ENCODE results near the gene CIPC. TPM values are rescaled to one million over a fixed set of nuclear protein-coding genes. Genes with fewer than 3 reads are reported as not detected.

The CIPC gene
- total and polyA plus RNA-seq, 2 donors = 10.5 to 11.7 TPM

GRCh38 chr14:77104393-77104792 is 6.3 kb downstream of the CIPC start:
- Histone ChIP-seq H3K36me3 (ENCODE audit: control insufficient read depth in 2 of 2, insufficient read depth in 2 of 2, low read length in 1 of 2) (peaks cover 12 to 15% of the 10 kb centered on the region in 2 donors), H3K9me3 (ENCODE audit: control insufficient read depth in 2 of 2, insufficient read depth in 1 of 2, low read length in 1 of 2) (no peaks in the 10 kb centered on the region), H3K27me3 (ENCODE audit: control insufficient read depth in 2 of 2, insufficient read depth in 1 of 2, low read length in 1 of 2) (no peaks in the 10 kb centered on the region), H3K27ac (ENCODE audit: low read depth in 1 of 2, low read length in 1 of 2) (no peak overlapping the region), H3K4me1 (ENCODE audit: control insufficient read depth in 2 of 2, insufficient read depth in 2 of 2, low read length in 2 of 2) (no peaks in the 10 kb centered on the region), H3K4me3 (ENCODE audit: low read length in 2 of 2) (no peak overlapping the region)
- DNase-seq (ENCODE audit: low read depth in 6 of 9, low spot score in 9 of 9) = no peak
- WGBS = 97% methylated on average over 3 of the region's 3 CpGs

- Histone ChIP-seq H3K4me1 (ENCODE audit: control insufficient read depth in 2 of 2, insufficient read depth in 2 of 2, low read length in 2 of 2) (no peaks in the 10 kb centered on the region), H3K36me3 (ENCODE audit: control insufficient read depth in 2 of 2, insufficient read depth in 2 of 2, low read length in 1 of 2) (peaks cover 12 to 23% of the 10 kb centered on the region in 2 donors), H3K27ac (ENCODE audit: low read depth in 1 of 2, low read length in 1 of 2) (no peak overlapping the region), H3K9me3 (ENCODE audit: control insufficient read depth in 2 of 2, insufficient read depth in 1 of 2, low read length in 1 of 2) (no peaks in the 10 kb centered on the region), H3K4me3 (ENCODE audit: low read length in 2 of 2) (no peak overlapping the region), H3K27me3 (ENCODE audit: control insufficient read depth in 2 of 2, insufficient read depth in 1 of 2, low read length in 1 of 2) (no peaks in the 10 kb centered on the region)
- 96% methylated on average over 6 of the region's 6 CpGs for WGBS
- DNase-seq (ENCODE audit: low read depth in 6 of 9, low spot score in 9 of 9) = no peak
These were observed 7.3 kb downstream of the CIPC start for GRCh38 chr14:77105145-77105939.

GRCh38 chr14:77106666-77107065 is 8.6 kb downstream of the CIPC start:
- Histone ChIP-seq H3K27me3 (ENCODE audit: control insufficient read depth in 2 of 2, insufficient read depth in 1 of 2, low read length in 1 of 2) (no peaks in the 10 kb centered on the region), H3K4me3 (ENCODE audit: low read length in 2 of 2) (no peak overlapping the region), H3K36me3 (ENCODE audit: control insufficient read depth in 2 of 2, insufficient read depth in 2 of 2, low read length in 1 of 2) (peaks cover 12 to 28% of the 10 kb centered on the region in 2 donors), H3K27ac (ENCODE audit: low read depth in 1 of 2, low read length in 1 of 2) (no peak overlapping the region), H3K4me1 (ENCODE audit: control insufficient read depth in 2 of 2, insufficient read depth in 2 of 2, low read length in 2 of 2) (no peaks in the 10 kb centered on the region), H3K9me3 (ENCODE audit: control insufficient read depth in 2 of 2, insufficient read depth in 1 of 2, low read length in 1 of 2) (no peaks in the 10 kb centered on the region)
- WGBS = 98% methylated on average over 3 of the region's 3 CpGs
- no peak for DNase-seq (ENCODE audit: low read depth in 6 of 9, low spot score in 9 of 9)

GRCh38 chr14:77107228-77107627 is 9.2 kb downstream of the CIPC start:
- 99% methylated on average over 2 of the region's 2 CpGs for WGBS
- DNase-seq (ENCODE audit: low read depth in 6 of 9, low spot score in 9 of 9) = no peak
- Histone ChIP-seq H3K27me3 (ENCODE audit: control insufficient read depth in 2 of 2, insufficient read depth in 1 of 2, low read length in 1 of 2) (no peaks in the 10 kb centered on the region), H3K4me3 (ENCODE audit: low read length in 2 of 2) (no peak overlapping the region), H3K36me3 (ENCODE audit: control insufficient read depth in 2 of 2, insufficient read depth in 2 of 2, low read length in 1 of 2) (peaks cover 17 to 28% of the 10 kb centered on the region in 2 donors), H3K4me1 (ENCODE audit: control insufficient read depth in 2 of 2, insufficient read depth in 2 of 2, low read length in 2 of 2) (no peaks in the 10 kb centered on the region), H3K9me3 (ENCODE audit: control insufficient read depth in 2 of 2, insufficient read depth in 1 of 2, low read length in 1 of 2) (no peaks in the 10 kb centered on the region), H3K27ac (ENCODE audit: low read depth in 1 of 2, low read length in 1 of 2) (no peak overlapping the region)

- DNase-seq (ENCODE audit: low read depth in 6 of 9, low spot score in 9 of 9) = no peak
- H3K4me3 ChIP-seq (ENCODE audit: low read length in 2 of 2) = no peak overlapping the region
- 94% methylated on average over 2 of the region's 2 CpGs for WGBS
- no peak overlapping the region for H3K27ac ChIP-seq (ENCODE audit: low read depth in 1 of 2, low read length in 1 of 2)
- no peaks in the 10 kb centered on the region for H3K4me1 ChIP-seq (ENCODE audit: control insufficient read depth in 2 of 2, insufficient read depth in 2 of 2, low read length in 2 of 2)
- H3K36me3 ChIP-seq (ENCODE audit: control insufficient read depth in 2 of 2, insufficient read depth in 2 of 2, low read length in 1 of 2) = peaks cover 20 to 37% of the 10 kb centered on the region in 2 donors
- H3K9me3 ChIP-seq (ENCODE audit: control insufficient read depth in 2 of 2, insufficient read depth in 1 of 2, low read length in 1 of 2) = no peaks in the 10 kb centered on the region
- no peaks in the 10 kb centered on the region for H3K27me3 ChIP-seq (ENCODE audit: control insufficient read depth in 2 of 2, insufficient read depth in 1 of 2, low read length in 1 of 2)
These were observed 10.7 kb downstream of the CIPC start for GRCh38 chr14:77108753-77109152.

GRCh38 chr14:77109656-77110055 is 11.6 kb downstream of the CIPC start:
- DNase-seq (ENCODE audit: low read depth in 6 of 9, low spot score in 9 of 9) = no peak
- peaks cover 25 to 45% of the 10 kb centered on the region in 2 donors for H3K36me3 ChIP-seq (ENCODE audit: control insufficient read depth in 2 of 2, insufficient read depth in 2 of 2, low read length in 1 of 2)
- no peaks in the 10 kb centered on the region for H3K4me1 ChIP-seq (ENCODE audit: control insufficient read depth in 2 of 2, insufficient read depth in 2 of 2, low read length in 2 of 2)
- H3K27me3 ChIP-seq (ENCODE audit: control insufficient read depth in 2 of 2, insufficient read depth in 1 of 2, low read length in 1 of 2) = no peaks in the 10 kb centered on the region
- no peak overlapping the region for H3K4me3 ChIP-seq (ENCODE audit: low read length in 2 of 2)
- no peaks in the 10 kb centered on the region for H3K9me3 ChIP-seq (ENCODE audit: control insufficient read depth in 2 of 2, insufficient read depth in 1 of 2, low read length in 1 of 2)
- 97% methylated on average over 6 of the region's 6 CpGs for WGBS
- no peak overlapping the region for H3K27ac ChIP-seq (ENCODE audit: low read depth in 1 of 2, low read length in 1 of 2)

GRCh38 chr14:77110286-77110685 is 12.2 kb downstream of the CIPC start:
- peaks cover 28 to 46% of the 10 kb centered on the region in 2 donors for H3K36me3 ChIP-seq (ENCODE audit: control insufficient read depth in 2 of 2, insufficient read depth in 2 of 2, low read length in 1 of 2)
- no peak overlapping the region for H3K4me3 ChIP-seq (ENCODE audit: low read length in 2 of 2)
- H3K4me1 ChIP-seq (ENCODE audit: control insufficient read depth in 2 of 2, insufficient read depth in 2 of 2, low read length in 2 of 2) = no peaks in the 10 kb centered on the region
- no peak for DNase-seq (ENCODE audit: low read depth in 6 of 9, low spot score in 9 of 9)
- no peaks in the 10 kb centered on the region for H3K9me3 ChIP-seq (ENCODE audit: control insufficient read depth in 2 of 2, insufficient read depth in 1 of 2, low read length in 1 of 2)
- WGBS = 99% methylated on average over 1 of the region's 1 CpG
- H3K27me3 ChIP-seq (ENCODE audit: control insufficient read depth in 2 of 2, insufficient read depth in 1 of 2, low read length in 1 of 2) = no peaks in the 10 kb centered on the region
- H3K27ac ChIP-seq (ENCODE audit: low read depth in 1 of 2, low read length in 1 of 2) = no peak overlapping the region

GRCh38 chr14:77111021-77111420 is 13.0 kb downstream of the CIPC start:
- H3K27ac ChIP-seq (ENCODE audit: low read depth in 1 of 2, low read length in 1 of 2) = no peak overlapping the region
- peaks cover 28 to 44% of the 10 kb centered on the region in 2 donors for H3K36me3 ChIP-seq (ENCODE audit: control insufficient read depth in 2 of 2, insufficient read depth in 2 of 2, low read length in 1 of 2)
- 96% methylated on average over 5 of the region's 5 CpGs for WGBS
- no peaks in the 10 kb centered on the region for H3K27me3 ChIP-seq (ENCODE audit: control insufficient read depth in 2 of 2, insufficient read depth in 1 of 2, low read length in 1 of 2)
- H3K4me3 ChIP-seq (ENCODE audit: low read length in 2 of 2) = no peak overlapping the region
- no peaks in the 10 kb centered on the region for H3K9me3 ChIP-seq (ENCODE audit: control insufficient read depth in 2 of 2, insufficient read depth in 1 of 2, low read length in 1 of 2)
- DNase-seq (ENCODE audit: low read depth in 6 of 9, low spot score in 9 of 9) = no peak
- H3K4me1 ChIP-seq (ENCODE audit: control insufficient read depth in 2 of 2, insufficient read depth in 2 of 2, low read length in 2 of 2) = no peaks in the 10 kb centered on the region

GRCh38 chr14:77113644-77114043 is 15.6 kb downstream of the CIPC start:
- Histone ChIP-seq H3K27me3 (ENCODE audit: control insufficient read depth in 2 of 2, insufficient read depth in 1 of 2, low read length in 1 of 2) (no peaks in the 10 kb centered on the region), H3K9me3 (ENCODE audit: control insufficient read depth in 2 of 2, insufficient read depth in 1 of 2, low read length in 1 of 2) (no peaks in the 10 kb centered on the region), H3K4me1 (ENCODE audit: control insufficient read depth in 2 of 2, insufficient read depth in 2 of 2, low read length in 2 of 2) (no peaks in the 10 kb centered on the region), H3K27ac (ENCODE audit: low read depth in 1 of 2, low read length in 1 of 2) (no peak overlapping the region), H3K36me3 (ENCODE audit: control insufficient read depth in 2 of 2, insufficient read depth in 2 of 2, low read length in 1 of 2) (peaks cover 27 to 44% of the 10 kb centered on the region in 2 donors), H3K4me3 (ENCODE audit: low read length in 2 of 2) (no peak overlapping the region)
- DNase-seq (ENCODE audit: low read depth in 6 of 9, low spot score in 9 of 9) = no peak
- WGBS = 99% methylated on average over 11 of the region's 11 CpGs
